Esophagus muscularis mucosa (tissue), 3 donors: ENCODE results near the gene LRRC8D.

Source experiments
- POLR2A ChIP-seq: fragments of 450-650 bp; IDR thresholded peaks from one replicate; pipeline ENCODE4 v1.6.1; 2017; ENCODE audit warnings: antibody characterized with exemption, moderate library complexity, mild to moderate bottlenecking, low read depth
- POLR2AphosphoS5 ChIP-seq, 2 donors: sonication (generic); formaldehyde crosslinking; IDR thresholded peaks; one replicate each; pipeline ENCODE4 v1.6.1; 2017; ENCODE audit warnings: antibody characterized with exemption in 2 of 2
- TF ChIP-seq, protein P1 (sequence below), 3 experiments: fragments of 200-600 bp in 2 of 3; fragments of 450-650 bp in 1 of 3; sonication (generic) in 2 of 3; IDR thresholded peaks; one replicate each; pipeline ENCODE4 v1.5.1; 2017 to 2019; ENCODE audit warnings: antibody characterized with exemption in 3 of 3, mild to moderate bottlenecking in 2 of 3, moderate library complexity in 1 of 3

DNA sequence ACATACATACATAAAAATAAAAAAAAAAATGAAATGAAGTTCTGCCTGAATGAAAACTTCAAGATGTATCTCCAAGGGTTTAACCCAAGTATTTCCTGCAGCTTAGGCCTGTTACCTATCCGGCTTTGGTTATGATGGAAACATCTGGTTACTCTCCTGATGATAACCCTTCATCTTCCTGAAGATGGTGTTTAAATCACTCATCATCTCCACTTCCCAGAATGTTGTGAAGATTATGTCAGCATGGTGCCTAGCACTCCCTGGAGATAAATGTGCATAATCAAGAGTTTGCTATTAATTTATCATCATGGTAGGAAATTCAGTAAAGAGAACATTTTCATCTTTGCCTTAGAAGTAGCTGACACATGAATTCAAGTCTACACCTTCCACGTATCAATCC lies 121.2 kb downstream of the LRRC8D start:
- TF ChIP-seq, protein P1, sequence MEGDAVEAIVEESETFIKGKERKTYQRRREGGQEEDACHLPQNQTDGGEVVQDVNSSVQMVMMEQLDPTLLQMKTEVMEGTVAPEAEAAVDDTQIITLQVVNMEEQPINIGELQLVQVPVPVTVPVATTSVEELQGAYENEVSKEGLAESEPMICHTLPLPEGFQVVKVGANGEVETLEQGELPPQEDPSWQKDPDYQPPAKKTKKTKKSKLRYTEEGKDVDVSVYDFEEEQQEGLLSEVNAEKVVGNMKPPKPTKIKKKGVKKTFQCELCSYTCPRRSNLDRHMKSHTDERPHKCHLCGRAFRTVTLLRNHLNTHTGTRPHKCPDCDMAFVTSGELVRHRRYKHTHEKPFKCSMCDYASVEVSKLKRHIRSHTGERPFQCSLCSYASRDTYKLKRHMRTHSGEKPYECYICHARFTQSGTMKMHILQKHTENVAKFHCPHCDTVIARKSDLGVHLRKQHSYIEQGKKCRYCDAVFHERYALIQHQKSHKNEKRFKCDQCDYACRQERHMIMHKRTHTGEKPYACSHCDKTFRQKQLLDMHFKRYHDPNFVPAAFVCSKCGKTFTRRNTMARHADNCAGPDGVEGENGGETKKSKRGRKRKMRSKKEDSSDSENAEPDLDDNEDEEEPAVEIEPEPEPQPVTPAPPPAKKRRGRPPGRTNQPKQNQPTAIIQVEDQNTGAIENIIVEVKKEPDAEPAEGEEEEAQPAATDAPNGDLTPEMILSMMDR (IDR thresholded peaks at IDR 0.05): no peak
- TF ChIP-seq POLR2AphosphoS5 (IDR thresholded peaks at IDR 0.05) (no peak), POLR2A (no peak)
